Activated CD4-positive, alpha-beta T cell treated with anti-CD3 and anti-CD28 coated beads, Interleukin-2, Interleukin-4, amounts not matched to agents 100 ng/mL and 50 ng/mL, durations not matched to agents 16 hours and 8 hours (primary cell): ENCODE data around the gene TEX12.
"Not testable (repeated sequence)": the region's sequence is repeated elsewhere in the genome, so short reads cannot be mapped to it uniquely, and the experiment has no call there.

Experiments used
- DNase-seq: peaks from one replicate; pipeline ENCODE4 v3.0.0-alpha.2; 2020; ENCODE audit warnings: low spot score

TEX12 gene

GRCh38 chr11:112163875-112164685 is 3.1 kb upstream of the TEX12 start, which contains the start of gene IL18:
IL18 (minus strand) TSS chr11:112164094; CDS start chr11:112155053, 9,041 bp downstream.
- no peak for DNase-seq

DNA sequence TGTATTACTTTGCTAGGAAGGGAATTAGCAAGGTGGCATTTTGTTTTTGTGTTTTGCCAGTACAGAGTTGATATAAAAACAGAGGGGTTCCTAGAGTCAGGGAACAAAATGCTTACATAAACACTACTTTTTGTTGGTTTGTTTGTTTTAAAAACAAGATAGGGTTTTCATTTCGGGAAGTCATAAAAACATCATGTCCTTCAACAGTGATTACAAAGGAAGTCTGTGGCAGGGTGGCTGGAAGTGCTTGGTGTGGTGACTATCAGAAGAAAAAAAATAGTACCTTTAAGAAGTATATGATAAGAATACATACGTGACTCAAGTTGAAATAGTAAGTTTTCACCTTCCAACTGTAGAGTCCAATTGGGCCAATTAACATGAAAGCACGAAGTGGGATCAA is 2.1 kb upstream of the TEX12 start:
- no peak for DNase-seq

DNA sequence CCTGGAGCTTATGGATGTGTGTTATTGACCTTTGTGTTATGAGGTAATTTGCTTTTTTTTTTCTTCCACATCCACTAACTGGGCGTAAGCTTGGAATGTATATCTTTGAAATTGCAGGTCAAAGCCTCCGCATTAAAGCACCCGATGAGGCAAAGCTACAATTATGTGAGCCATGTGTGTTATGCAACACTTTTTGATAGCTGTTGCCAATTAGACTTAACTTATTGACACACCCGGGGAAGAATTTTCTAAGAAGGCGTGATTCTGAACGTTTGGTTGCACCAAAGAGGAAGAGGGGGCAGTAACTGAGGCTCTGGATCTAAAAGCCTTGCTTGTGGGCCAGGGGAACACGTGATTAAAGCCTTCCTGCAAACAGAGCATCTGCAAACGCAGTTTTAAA is 610 bp upstream of the TEX12 start:
- DNase-seq, result no peak

GRCh38 chr11:112172362-112172994 is 5.3 kb downstream of the TEX12 start:
- peak; percentile 43 for DNase-seq

DNA sequence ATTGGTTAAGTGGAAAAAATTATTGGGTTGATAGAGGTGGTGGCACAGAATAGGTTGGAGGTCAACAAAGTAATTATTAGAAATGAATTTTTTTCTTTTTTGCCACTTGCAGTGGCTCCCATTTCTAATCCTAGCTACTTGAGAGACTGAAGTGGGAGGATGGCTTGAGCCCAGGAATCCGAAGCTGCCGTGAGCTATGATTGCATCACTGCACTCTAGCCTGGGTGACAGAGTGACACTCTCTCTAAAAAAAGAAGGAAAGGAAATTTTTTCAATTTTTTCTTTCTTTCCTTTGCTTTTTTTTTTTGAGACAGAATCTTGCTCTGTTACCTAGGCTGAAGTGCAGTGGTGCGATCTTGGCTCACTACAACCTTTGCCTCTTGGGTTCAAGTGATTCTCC is 6.0 kb downstream of the TEX12 start:
- DNase-seq, result no peak

DNA sequence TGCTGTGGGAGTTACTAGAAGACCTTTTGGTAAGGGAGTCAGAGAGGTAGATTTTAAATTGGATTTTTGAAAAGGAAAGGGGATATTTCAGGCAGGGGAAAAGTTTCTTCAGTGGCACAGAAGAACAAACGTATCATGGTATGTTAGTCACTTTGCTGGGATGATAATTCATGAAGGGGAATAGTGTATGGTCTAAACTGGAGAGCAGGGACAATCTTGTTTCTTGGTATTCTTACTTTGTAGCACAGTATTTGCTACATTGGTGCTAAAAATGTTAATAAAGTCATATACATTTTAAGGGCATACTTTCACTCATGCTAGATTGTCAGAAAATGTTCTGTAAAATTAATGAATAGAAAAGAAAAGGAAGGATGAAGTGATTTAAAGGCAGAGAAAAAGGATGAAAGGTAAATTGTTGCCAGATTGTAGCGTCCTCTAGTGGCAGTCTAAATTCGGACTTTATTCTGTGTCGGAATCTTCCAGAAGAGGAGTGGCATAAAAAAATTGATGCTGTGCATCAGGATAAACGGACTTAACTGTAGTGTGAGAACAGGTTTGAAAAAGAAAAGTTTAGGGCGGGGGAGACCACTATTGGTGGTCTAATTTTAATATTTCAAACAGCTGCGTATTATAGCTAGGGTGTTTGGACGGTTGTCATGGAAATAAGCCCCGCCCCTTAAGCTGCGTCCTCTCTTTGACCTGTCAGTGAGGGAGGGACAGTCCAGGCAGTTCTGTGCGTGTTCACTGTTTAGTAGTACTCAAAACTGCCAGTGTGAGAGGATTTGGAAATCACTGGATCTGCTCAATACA is 7.8 kb downstream of the TEX12 start, which contains the start of gene BCO2:
BCO2 (plus strand) TSS at position 724 of the 810 bp plus-strand sequence. CDS start 90 bp downstream, outside the sequence.
- peak; percentile 25 for DNase-seq

- DNase-seq, result no peak
These were observed 8.4 kb downstream of the TEX12 start for GRCh38 chr11:112175599-112175952.

- DNase-seq, result no peak
These were observed 8.9 kb downstream of the TEX12 start for GRCh38 chr11:112176077-112176476.

DNA sequence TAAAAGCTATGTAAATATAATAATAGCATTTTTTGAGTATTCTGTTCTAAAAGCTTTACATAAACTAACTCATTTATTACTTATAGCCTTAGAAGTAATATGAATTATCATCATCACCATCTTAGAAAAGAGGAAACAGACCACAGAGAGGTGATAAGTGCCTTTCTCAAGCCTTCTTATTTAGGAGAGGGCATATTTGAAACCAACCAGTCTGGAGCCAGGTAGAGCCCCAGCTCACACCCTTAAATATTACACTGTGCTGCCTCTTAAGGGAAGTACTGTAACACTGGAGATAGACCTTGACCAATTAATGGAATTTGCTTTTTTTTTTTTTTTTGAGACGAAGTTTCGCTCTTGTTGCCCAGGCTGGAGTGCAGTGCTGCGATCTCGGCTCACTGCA is 10.4 kb downstream of the TEX12 start:
- no peak for DNase-seq

DNA sequence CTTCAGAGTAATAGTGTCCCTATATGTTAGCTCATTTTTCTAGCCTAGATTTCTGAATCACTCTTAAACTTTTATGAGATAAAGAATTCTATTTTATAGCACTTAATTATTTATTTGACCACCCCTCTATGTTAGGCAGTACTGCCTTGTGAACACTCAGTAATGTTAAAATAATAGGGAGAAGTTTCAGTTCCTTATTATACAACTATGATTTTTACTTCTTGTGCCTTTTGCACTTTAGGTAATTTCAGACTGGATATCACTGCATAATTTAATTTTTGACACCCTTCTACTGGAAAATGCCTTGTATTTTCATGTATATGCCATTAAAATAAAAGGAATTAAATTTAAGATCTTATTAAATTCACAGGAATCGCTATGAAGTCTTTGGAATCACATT is 11.3 kb downstream of the TEX12 start:
- no peak for DNase-seq

DNA sequence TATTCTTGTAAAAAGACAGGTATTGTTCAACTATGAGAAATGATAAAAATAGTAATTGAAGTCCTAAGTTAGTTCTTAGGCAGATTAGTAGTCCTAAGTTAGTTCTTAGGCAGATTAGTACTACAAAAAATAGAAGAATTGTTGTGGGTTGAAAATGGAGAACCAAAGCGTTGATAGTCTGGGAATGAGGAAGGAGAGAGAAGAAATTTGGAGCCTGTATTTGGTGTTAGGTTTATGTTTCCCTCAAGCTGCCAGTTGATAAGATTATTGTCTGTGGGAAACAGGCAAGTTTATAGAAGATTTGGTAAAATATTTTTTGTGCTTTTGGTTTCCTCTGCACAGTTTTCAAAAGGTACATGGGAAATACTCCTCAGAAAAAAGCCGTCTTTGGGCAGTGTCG is 11.8 kb downstream of the TEX12 start:
- DNase-seq, result no peak

- DNase-seq, result no peak
These were observed 12.4 kb downstream of the TEX12 start for GRCh38 chr11:112179601-112180000.

GRCh38 chr11:112182867-112183266 is 15.7 kb downstream of the TEX12 start:
- no peak for DNase-seq

DNA sequence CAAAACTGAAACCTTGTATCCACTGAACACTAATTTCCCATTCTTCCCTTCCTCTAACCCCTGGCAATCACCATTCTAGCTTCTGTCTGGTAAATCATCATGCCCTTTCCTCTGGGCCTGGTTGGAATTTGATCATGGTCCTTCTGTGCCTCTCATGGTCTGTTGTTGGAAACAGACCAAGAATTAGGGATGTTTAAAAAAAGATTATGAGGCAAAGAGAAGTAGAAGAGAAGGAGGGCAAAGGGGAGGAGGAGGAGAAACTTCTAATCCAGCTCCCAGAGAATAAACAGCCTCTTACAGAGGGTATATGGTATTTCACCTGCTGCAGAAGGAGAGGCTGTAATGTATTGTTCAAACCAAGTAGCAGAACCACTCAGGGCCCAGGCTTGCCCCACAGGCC is 18.7 kb downstream of the TEX12 start:
- no peak for DNase-seq

DNA sequence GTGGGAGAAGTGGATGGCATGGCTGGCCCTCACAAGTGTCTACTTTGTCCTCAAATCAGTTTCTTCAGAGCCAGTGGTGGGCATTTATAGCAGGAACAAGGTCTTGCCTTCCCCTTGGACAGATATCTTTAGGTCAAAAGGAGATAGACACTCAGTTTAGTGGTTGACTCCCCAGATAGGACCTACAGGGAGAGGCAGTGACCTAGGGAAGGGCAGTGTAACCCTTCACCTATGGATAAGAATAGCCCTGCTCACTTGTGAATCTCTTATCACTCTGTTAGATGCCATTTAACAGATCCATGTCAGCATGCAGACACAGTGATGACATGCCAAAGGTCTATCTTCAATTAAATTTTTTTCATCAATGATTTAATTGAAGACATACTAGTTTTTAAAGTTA is 19.1 kb downstream of the TEX12 start:
- DNase-seq, result no peak

DNA sequence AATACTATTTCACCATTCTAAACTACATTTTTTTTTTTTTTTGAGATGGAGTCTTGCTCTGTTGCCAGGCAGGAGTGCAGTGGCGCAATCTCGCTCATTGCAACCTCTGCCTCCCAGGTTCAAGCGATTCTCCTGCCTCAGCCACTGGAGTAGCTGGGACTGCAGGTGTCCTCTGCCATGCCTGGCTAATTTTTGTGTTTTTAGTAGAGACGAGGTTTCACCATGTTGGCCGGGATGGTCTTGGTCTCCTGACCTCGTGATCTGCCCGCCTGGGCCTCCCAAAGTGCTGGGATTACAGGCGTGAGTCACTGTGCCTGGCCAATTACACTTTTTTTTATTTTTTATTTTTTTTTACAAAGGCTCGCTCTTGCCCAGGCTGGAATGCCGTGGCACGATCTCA is 27.9 kb downstream of the TEX12 start:
- not testable (repeated sequence) for DNase-seq

GRCh38 chr11:112195951-112196351 is 28.8 kb downstream of the TEX12 start:
- DNase-seq, result no peak

GRCh38 chr11:112196519-112197087 is 29.4 kb downstream of the TEX12 start:
- no peak for DNase-seq

DNA sequence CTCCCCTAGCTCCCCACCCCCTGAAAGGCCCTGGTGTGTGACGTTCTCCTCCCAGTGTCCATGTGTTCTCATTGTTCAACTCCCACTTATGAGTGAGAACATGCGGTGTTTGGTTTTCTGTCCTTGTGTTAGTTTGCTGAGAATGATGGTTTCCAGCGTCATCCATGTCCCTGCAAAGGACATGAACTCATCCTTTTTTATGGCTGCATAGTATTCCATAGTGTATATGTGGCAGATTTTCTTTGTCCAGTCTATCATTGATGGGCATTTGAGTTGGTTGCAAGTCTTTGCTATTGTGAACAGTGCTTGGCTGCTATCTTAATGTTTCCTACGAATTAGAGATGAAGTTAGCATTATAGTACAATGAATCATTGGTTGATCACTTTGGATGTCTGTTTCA is 31.9 kb downstream of the TEX12 start:
- not testable (repeated sequence) for DNase-seq

DNA sequence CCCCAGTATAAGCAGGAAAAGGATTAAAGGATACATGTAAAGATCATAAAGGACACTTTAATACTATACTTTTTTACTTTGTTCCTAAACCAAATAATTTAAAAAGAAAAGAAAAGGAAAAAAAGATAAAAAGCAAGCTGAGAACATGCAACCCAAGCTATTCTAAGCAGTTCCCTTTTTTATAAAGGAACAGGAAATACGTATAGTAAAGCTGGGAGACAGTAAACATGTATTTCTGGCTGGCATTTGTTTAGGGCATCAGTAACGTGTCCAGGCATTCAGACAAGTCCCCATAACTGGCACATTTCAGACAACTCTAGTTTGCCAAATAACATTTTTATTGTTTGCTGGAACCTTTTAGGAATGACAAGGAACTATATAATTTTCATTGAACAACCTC is 33.1 kb downstream of the TEX12 start:
- DNase-seq, result no peak

- DNase-seq, result no peak
These were observed 38.9 kb downstream of the TEX12 start for GRCh38 chr11:112206071-112206470.

- no peak for DNase-seq
These were observed 43.7 kb downstream of the TEX12 start for GRCh38 chr11:112210890-112211289.
